IMR-90 (cell line): ENCODE data around the gene ARMC3. TPM values are rescaled to one million over a fixed set of nuclear protein-coding genes. Genes with fewer than 3 reads are reported as not detected.

Source experiments
- ATAC-seq: fragments of 200-7000 bp; cut with Tn5 transposase; 2 replicates; pipeline ENCODE4 v1.9.1; 2020; ENCODE audit warnings: low read depth, mild to moderate bottlenecking, moderate library complexity
- BruUV-seq: library from RNA; stranded (reverse); fragments of 400-500 nt; replicated peaks from 2 replicates; lab custom pipeline; 2021; lab: Mats Ljungman, UMichigan
- CTCF ChIA-PET: fragments of 300-600 bp; formaldehyde crosslinking; extraction: SDS; loops from one replicate; lab custom pipeline; 2021; ENCODE audit warnings: antibody characterized with exemption; lab: Yijun Ruan, JAX
- POLR2A ChIA-PET: fragments of 300-600 bp; sonication (Branson Sonifier 250); formaldehyde crosslinking; loops from one replicate; lab custom pipeline; 2022; ENCODE audit warnings: antibody characterized with exemption; ENCODE audit not compliant: unreplicated experiment; lab: Charles Lee
- DNase-seq: peaks from one replicate; pipeline ENCODE4 v3.0.0; 2013
- H2AFZ ChIP-seq: replicated peaks from 2 replicates; pipeline ENCODE3; 2013; ENCODE audit warnings: low read length, mild to moderate bottlenecking; ENCODE audit not compliant: poor library complexity
- H2AK5ac ChIP-seq: 2 replicates; pipeline ENCODE4 v1.6.1; 2013; ENCODE audit warnings: low read depth, low read length, inconsistent platforms
- H2AK9ac ChIP-seq: replicated peaks from 2 replicates; pipeline ENCODE3; 2013; ENCODE audit warnings: mild to moderate bottlenecking, low read depth, low read length, moderate library complexity; ENCODE audit not compliant: poor library complexity
- H2BK120ac ChIP-seq: 2 replicates; pipeline ENCODE4 v1.6.1; 2013; ENCODE audit warnings: low read depth, low read length, inconsistent platforms
- H2BK15ac ChIP-seq: 3 replicates; pipeline ENCODE4 v1.6.1; 2013; ENCODE audit warnings: low read depth, low read length, inconsistent platforms
- H2BK20ac ChIP-seq: 2 replicates; pipeline ENCODE4 v1.6.1; 2013; ENCODE audit warnings: low read depth, mild to moderate bottlenecking, inconsistent platforms, low read length, moderate library complexity
- H2BK5ac ChIP-seq: 2 replicates; pipeline ENCODE4 v1.6.1; 2013; ENCODE audit warnings: mild to moderate bottlenecking, low read depth, low read length, inconsistent platforms; ENCODE audit not compliant: poor library complexity, severe bottlenecking
- H3K14ac ChIP-seq: replicated peaks from 2 replicates; pipeline ENCODE4 v1.6.1; 2013; ENCODE audit warnings: low read depth, low read length, inconsistent platforms
- H3K18ac ChIP-seq: 2 replicates; pipeline ENCODE4 v1.6.1; 2013; ENCODE audit warnings: low read depth, low read length, control low read depth
- H3K23ac ChIP-seq: 2 replicates; pipeline ENCODE4 v1.6.1; 2013; ENCODE audit warnings: low read depth, low read length, inconsistent platforms
- H3K27ac ChIP-seq: 2 replicates; pipeline ENCODE4 v1.5.1; 2013; ENCODE audit warnings: mild to moderate bottlenecking, control low read depth, low read length; ENCODE audit not compliant: insufficient read depth
- H3K27me3 ChIP-seq: 2 replicates; pipeline ENCODE4 v1.6.1; 2013; ENCODE audit warnings: low read length; ENCODE audit not compliant: control insufficient read depth, insufficient read depth
- H3K36me3 ChIP-seq: 2 replicates; pipeline ENCODE4 v1.6.1; 2013; ENCODE audit warnings: low read length, mixed read lengths; ENCODE audit not compliant: control insufficient read depth, insufficient read depth
- H3K4ac ChIP-seq: 2 replicates; pipeline ENCODE4 v1.6.1; 2013; ENCODE audit warnings: low read depth, low read length, inconsistent platforms
- H3K4me1 ChIP-seq: 2 replicates; pipeline ENCODE4 v1.6.1; 2013; ENCODE audit warnings: low read length, mixed read lengths; ENCODE audit not compliant: control insufficient read depth, insufficient read depth
- H3K4me2 ChIP-seq: 2 replicates; pipeline ENCODE4 v1.6.1; 2013; ENCODE audit warnings: low read depth, mild to moderate bottlenecking, control low read depth, low read length, moderate library complexity
- H3K4me3 ChIP-seq: 2 replicates; pipeline ENCODE4 v1.5.1; 2013; ENCODE audit warnings: low read depth, mild to moderate bottlenecking, control low read depth, low read length, moderate library complexity; ENCODE audit not compliant: insufficient read depth
- H3K56ac ChIP-seq: 2 replicates; pipeline ENCODE4 v1.6.1; 2013; ENCODE audit warnings: low read length, inconsistent platforms; ENCODE audit not compliant: insufficient read depth; ENCODE audit errors: extremely low read depth
- H3K79me1 ChIP-seq, 2 experiments: 2 replicates each; pipeline ENCODE4 v1.6.1; 2013; ENCODE audit warnings: low read length in 2 of 2, inconsistent platforms in 1 of 2, low read depth in 1 of 2
- H3K9ac ChIP-seq: 2 replicates; pipeline ENCODE4 v1.6.1; 2013; ENCODE audit warnings: low read depth, low read length, control low read depth
- H3K9me1 ChIP-seq: 2 replicates; pipeline ENCODE4 v1.6.1; 2013; ENCODE audit warnings: low read length, inconsistent platforms; ENCODE audit not compliant: insufficient read depth
- H3K9me3 ChIP-seq: 2 replicates; pipeline ENCODE4 v1.6.1; 2013; ENCODE audit warnings: low read length; ENCODE audit not compliant: control insufficient read depth, insufficient read depth
- H4K20me1 ChIP-seq: 2 replicates; pipeline ENCODE4 v1.6.1; 2013; ENCODE audit warnings: low read length, inconsistent platforms; ENCODE audit not compliant: insufficient read depth
- H4K5ac ChIP-seq: 2 replicates; pipeline ENCODE4 v1.6.1; 2013; ENCODE audit warnings: mild to moderate bottlenecking, low read depth, low read length, control low read depth
- H4K8ac ChIP-seq, 2 experiments: 2 replicates each; pipeline ENCODE4 v1.6.1; 2013; ENCODE audit warnings: low read depth in 2 of 2, low read length in 2 of 2, control low read depth in 1 of 2, inconsistent platforms in 1 of 2
- H4K91ac ChIP-seq: 2 replicates; pipeline ENCODE4 v1.6.1; 2013; ENCODE audit warnings: low read depth, low read length, inconsistent platforms; ENCODE audit not compliant: insufficient read depth
- BHLHE40 ChIP-seq: fragments of 150-350 bp; IDR thresholded peaks from 2 replicates; pipeline ENCODE4 v1.6.1; 2016; ENCODE audit warnings: mild to moderate bottlenecking, low read depth, low read length
- CEBPB ChIP-seq: IDR thresholded peaks from 2 replicates; pipeline ENCODE4 v1.6.1; 2012; ENCODE audit warnings: low read depth, low read length, improper control_type of control experiment
- CHD1 ChIP-seq: IDR thresholded peaks from 2 replicates; pipeline ENCODE4 v1.6.1; 2012; ENCODE audit warnings: low read depth, low read length, improper control_type of control experiment
- ELK1 ChIP-seq: fragments of 150-350 bp; IDR thresholded peaks from 2 replicates; pipeline ENCODE4 v1.6.1; 2016; ENCODE audit warnings: low read depth, mild to moderate bottlenecking, low read length, moderate library complexity, borderline replicate concordance
- FOS ChIP-seq: fragments of 150-350 bp; IDR thresholded peaks from 2 replicates; pipeline ENCODE4 v1.6.1; 2016; ENCODE audit warnings: low read depth, low read length
- MAFK ChIP-seq: IDR thresholded peaks from 2 replicates; pipeline ENCODE4 v1.6.1; 2012; ENCODE audit warnings: low read depth, low read length, improper control_type of control experiment
- MAZ ChIP-seq: IDR thresholded peaks from 2 replicates; pipeline ENCODE4 v1.6.1; 2012; ENCODE audit warnings: low read depth, mild to moderate bottlenecking, low read length, improper control_type of control experiment, moderate library complexity, borderline replicate concordance
- MXI1 ChIP-seq: IDR thresholded peaks from 2 replicates; pipeline ENCODE4 v1.6.1; 2012; ENCODE audit warnings: low read depth, mild to moderate bottlenecking, low read length, moderate library complexity, borderline replicate concordance
- NFE2L2 ChIP-seq: fragments of 150-350 bp; IDR thresholded peaks from 2 replicates; pipeline ENCODE4 v1.6.1; 2016; ENCODE audit warnings: low read depth, mild to moderate bottlenecking, low read length
- POLR2A ChIP-seq: IDR thresholded peaks from 2 replicates; pipeline ENCODE4 v1.6.1; 2012; ENCODE audit warnings: mild to moderate bottlenecking, low read depth, low read length
- RAD21 ChIP-seq: IDR thresholded peaks from 2 replicates; pipeline ENCODE4 v1.6.1; 2012; ENCODE audit warnings: low read length, improper control_type of control experiment
- RCOR1 ChIP-seq: IDR thresholded peaks from 2 replicates; pipeline ENCODE4 v1.6.1; 2012; ENCODE audit warnings: mild to moderate bottlenecking, low read length, improper control_type of control experiment; ENCODE audit not compliant: insufficient replicate concordance
- RFX5 ChIP-seq: IDR thresholded peaks from 2 replicates; pipeline ENCODE4 v1.8.0; 2012; ENCODE audit warnings: low read depth, mild to moderate bottlenecking, low read length, moderate library complexity
- SMC3 ChIP-seq: fragments of 150-350 bp; IDR thresholded peaks from 2 replicates; pipeline ENCODE4 v1.6.1; 2016; ENCODE audit warnings: low read depth, mild to moderate bottlenecking, antibody characterized with exemption, low read length, moderate library complexity
- USF2 ChIP-seq: fragments of 150-350 bp; IDR thresholded peaks from 2 replicates; pipeline ENCODE4 v1.6.1; 2017; ENCODE audit warnings: mild to moderate bottlenecking, antibody characterized with exemption, low read length, low read depth
- WGBS, 2 experiments: methylation state at CpG; one replicate each; pipeline versions ENCODE4 v1.1.5 to v1.1.7; 2013; ENCODE audit warnings: missing lambda C conversion rate in 2 of 2; ENCODE audit not compliant: insufficient read length in 1 of 2; ENCODE audit errors: extremely low coverage in 2 of 2; 5-methylcytosine and 5-hydroxymethylcytosine counted together
- dilution Hi-C: fragments of 300-500 bp; cut with HindIII; formaldehyde crosslinking; loops from one replicate; pipeline ENCODE4 v1.14.3; 2018; ENCODE audit warnings: low sequenced_read_pairs; ENCODE audit not compliant: unreplicated experiment
- in situ Hi-C: fragments of 300-500 bp; cut with MboI; formaldehyde crosslinking; loops from 3 replicates; pipeline ENCODE4 v1.14.3; 2019; ENCODE audit warnings: low sequenced_read_pairs, inconsistent platforms, mixed read lengths
- intact Hi-C: fragments of 100-400 bp; cut with micrococcal nuclease; formaldehyde crosslinking; loops from 2 replicates; pipeline ENCODE4 v1.10.0; 2022
- polyA plus RNA-seq, 3 experiments: library from polyadenylated mRNA; depleted of rRNA; stranded (reverse); fragments of >200 nt; gene quantifications; 2 replicates each; pipeline ENCODE4 v1.2.3, GENCODE V29; 2012; ENCODE audit warnings: low replicate concordance in 1 of 3
- total RNA-seq: library from RNA; depleted of rRNA; stranded (reverse); fragments of >200 nt; gene quantifications from 2 replicates; pipeline ENCODE4 v1.2.3, GENCODE V29; 2012
- TF ChIP-seq, protein P1 (sequence below): conservative IDR thresholded peaks from 2 replicates; pipeline ENCODE4 v1.5.1; 2012; ENCODE audit warnings: mild to moderate bottlenecking, low read depth, low read length, improper control_type of control experiment

ARMC3 gene
- total and polyA plus RNA-seq, 2 of the 4 experiments (the other 2 are of a cell fraction): not detected

DNA sequence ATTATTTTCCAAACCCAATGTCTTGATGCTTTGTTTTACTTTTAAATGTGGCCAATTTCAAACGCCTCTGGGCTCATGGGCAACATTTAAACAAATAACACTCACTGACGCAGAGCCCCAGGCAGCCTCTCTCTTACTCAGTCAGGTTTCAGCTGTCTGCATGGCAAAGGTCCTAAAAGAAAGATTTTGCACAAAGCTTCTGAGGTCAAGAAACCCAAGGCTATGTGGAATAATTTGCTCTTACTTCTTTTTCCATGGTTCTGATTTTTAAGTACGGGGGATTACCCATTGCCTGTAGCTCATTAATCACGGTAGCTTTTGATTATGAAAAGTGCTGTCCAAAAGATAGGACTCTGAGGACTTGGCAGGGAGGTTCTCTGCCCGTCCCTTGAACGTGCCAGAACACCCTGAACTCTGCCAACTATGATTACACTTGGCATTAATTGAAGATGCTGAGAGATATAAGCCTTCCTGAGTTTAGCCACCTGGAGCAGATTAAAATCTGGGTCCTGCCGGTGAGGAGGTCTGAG lies 153.4 kb downstream of the ARMC3 start:
- no peak overlapping the region for H3K4ac ChIP-seq
- H3K79me1 ChIP-seq: no peaks in the 10 kb centered on the region
- CTCF ChIA-PET: interaction anchor here (1.0 kb wide), 1 partner anchor 305 kb away, joined by 3 read pairs; no protein-coding TSS in a partner anchor
- WGBS, 2 experiments: no CpG with 5 or more reads among the region's 7 CpGs
- H4K20me1 ChIP-seq: no peaks in the 10 kb centered on the region
- H3K56ac ChIP-seq: no peak overlapping the region
- no peaks in the 10 kb centered on the region for H3K36me3 ChIP-seq
- dilution Hi-C loops: no loop called here
- H2BK20ac ChIP-seq: no peak overlapping the region
- TF ChIP-seq RFX5 (no peak), RAD21 (no peak), USF2 (no peak), MAZ (no peak), SMC3 (no peak), POLR2A (no peak), FOS (no peak), ELK1 (no peak), MAFK (no peak), NFE2L2 (no peak), BHLHE40 (no peak), CEBPB (no peak), CHD1 (no peak), RCOR1 (no peak), MXI1 (no peak)
- TF ChIP-seq, protein P1, sequence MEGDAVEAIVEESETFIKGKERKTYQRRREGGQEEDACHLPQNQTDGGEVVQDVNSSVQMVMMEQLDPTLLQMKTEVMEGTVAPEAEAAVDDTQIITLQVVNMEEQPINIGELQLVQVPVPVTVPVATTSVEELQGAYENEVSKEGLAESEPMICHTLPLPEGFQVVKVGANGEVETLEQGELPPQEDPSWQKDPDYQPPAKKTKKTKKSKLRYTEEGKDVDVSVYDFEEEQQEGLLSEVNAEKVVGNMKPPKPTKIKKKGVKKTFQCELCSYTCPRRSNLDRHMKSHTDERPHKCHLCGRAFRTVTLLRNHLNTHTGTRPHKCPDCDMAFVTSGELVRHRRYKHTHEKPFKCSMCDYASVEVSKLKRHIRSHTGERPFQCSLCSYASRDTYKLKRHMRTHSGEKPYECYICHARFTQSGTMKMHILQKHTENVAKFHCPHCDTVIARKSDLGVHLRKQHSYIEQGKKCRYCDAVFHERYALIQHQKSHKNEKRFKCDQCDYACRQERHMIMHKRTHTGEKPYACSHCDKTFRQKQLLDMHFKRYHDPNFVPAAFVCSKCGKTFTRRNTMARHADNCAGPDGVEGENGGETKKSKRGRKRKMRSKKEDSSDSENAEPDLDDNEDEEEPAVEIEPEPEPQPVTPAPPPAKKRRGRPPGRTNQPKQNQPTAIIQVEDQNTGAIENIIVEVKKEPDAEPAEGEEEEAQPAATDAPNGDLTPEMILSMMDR: no peak
- no peak overlapping the region for H3K27ac ChIP-seq
- H4K5ac ChIP-seq: no peak overlapping the region
- peak; percentile 3 for DNase-seq
- H3K4me3 ChIP-seq: no peak overlapping the region
- H2BK5ac ChIP-seq: no peak overlapping the region
- H3K4me2 ChIP-seq: no peak overlapping the region
- H3K9me3 ChIP-seq: no peaks in the 10 kb centered on the region
- H3K4me1 ChIP-seq: no peaks in the 10 kb centered on the region
- intact Hi-C loops: no loop called here
- H2BK120ac ChIP-seq: no peak overlapping the region
- no peak overlapping the region for H2AFZ ChIP-seq
- H3K23ac ChIP-seq: no peak overlapping the region
- no peak overlapping the region for H4K8ac ChIP-seq
- H3K18ac ChIP-seq: no peak overlapping the region
- H4K91ac ChIP-seq: no peak overlapping the region
- POLR2A ChIA-PET: no interaction called here
- BruUV-seq: no TSS peak
- ATAC-seq: 0 out of 2 replicates have a peak, but pooled peaks have one; percentile 32
- no peak overlapping the region for H2BK15ac ChIP-seq
- H2AK9ac ChIP-seq: no peak overlapping the region
- no peak overlapping the region for H2AK5ac ChIP-seq
- no peak overlapping the region for H3K9ac ChIP-seq
- in situ Hi-C loops: no loop called here
- H3K9me1 ChIP-seq: no peaks in the 10 kb centered on the region
- H3K14ac ChIP-seq: no peak overlapping the region
- peaks cover 8% of the 10 kb centered on the region for H3K27me3 ChIP-seq
